Endometrial microvascular endothelial cells (primary cell): Measurements from ENCODE around the gene DLGAP4. TPM values are rescaled to one million over a fixed set of nuclear protein-coding genes. Genes with fewer than 3 reads are reported as not detected.

Experiments used
- in situ Hi-C: cut with HindIII; loops from 2 replicates; pipeline ENCODE4 v1.10.0; 2017; ENCODE audit warnings: low sequenced_read_pairs, low pct_unique_long_range_greater_than_20kb; ENCODE audit errors: inconsistent ontology term
- total RNA-seq: library from RNA; depleted of rRNA; stranded (reverse); fragments of >200 nt; gene quantifications from one replicate; pipeline ENCODE4 v1.2.3, GENCODE V29; 2015; ENCODE audit errors: inconsistent ontology term

The DLGAP4 gene
- total RNA-seq, 1 donor from 2014 or later = 26.4 TPM

DNA sequence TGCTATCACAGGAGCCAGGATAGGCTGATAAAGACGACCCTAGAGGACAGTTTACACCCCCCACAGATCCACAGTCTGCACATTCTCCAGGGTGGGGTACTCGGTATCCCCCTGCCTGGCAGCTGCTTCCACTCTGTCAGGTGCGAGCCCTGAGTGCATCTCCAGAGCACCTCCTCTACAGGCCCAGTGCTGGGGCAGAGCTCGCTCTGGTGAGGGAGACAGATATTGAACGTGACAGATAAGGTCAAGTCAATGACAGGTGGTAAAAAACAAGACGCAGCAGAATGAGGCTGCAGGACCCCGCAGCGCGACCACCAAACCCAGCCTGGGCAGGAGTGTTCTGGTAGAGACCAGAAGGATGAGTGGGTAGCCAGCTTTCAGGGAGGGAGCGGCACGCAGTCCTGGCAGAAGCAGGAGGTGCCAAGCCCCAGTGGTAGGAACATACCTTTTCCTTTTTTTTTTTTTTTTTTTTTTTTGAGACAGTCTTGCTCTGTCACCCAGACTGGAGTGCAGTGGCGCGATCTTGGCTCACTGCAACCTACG, 222.8 kb downstream of the DLGAP4 start:
- in situ Hi-C loops = no loop called here

DNA sequence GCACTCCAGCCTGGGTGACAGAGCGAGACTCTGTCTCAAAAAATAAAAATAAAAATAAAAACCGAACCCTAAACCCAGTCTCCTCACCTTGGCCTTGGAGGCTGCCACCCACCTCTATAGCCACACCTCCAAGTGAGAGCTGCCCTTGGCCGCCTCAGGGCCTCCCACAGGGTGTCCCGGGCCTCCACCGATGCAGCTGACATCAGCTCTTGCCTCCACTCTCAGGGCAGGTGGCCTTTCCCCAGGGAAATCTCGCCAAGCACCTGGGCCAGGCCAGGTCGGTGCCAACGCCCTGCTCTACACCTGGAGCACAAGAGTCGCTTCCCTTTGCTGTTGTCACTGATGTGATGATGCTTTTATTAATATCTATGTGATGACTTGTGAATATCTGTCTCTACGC, 226.2 kb downstream of the DLGAP4 start:
- in situ Hi-C loops = no loop called here

DNA sequence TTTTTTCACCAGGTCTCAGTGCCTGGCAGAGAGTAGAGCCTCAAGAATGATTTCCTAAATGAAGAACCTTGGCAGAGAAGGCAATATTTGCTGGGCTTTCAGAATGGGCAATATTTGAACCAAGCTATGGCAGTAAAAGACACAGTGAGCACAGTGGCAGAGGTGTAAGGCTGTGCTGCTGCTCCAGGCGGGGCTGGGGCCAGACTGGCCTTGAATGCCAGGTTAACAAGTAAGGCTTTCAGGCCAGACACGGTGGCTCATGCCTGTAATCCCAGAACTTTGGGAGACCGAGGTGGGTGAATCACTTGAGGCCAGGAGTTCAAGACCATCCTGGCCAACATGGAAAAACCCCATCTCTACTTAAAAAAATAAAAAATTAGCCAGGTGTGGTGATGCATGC, 226.7 kb downstream of the DLGAP4 start:
- in situ Hi-C loops = no loop called here

- in situ Hi-C loops = no loop called here
These were observed 232.0 kb downstream of the DLGAP4 start for GRCh38 chr20:36538026-36538722.

DNA sequence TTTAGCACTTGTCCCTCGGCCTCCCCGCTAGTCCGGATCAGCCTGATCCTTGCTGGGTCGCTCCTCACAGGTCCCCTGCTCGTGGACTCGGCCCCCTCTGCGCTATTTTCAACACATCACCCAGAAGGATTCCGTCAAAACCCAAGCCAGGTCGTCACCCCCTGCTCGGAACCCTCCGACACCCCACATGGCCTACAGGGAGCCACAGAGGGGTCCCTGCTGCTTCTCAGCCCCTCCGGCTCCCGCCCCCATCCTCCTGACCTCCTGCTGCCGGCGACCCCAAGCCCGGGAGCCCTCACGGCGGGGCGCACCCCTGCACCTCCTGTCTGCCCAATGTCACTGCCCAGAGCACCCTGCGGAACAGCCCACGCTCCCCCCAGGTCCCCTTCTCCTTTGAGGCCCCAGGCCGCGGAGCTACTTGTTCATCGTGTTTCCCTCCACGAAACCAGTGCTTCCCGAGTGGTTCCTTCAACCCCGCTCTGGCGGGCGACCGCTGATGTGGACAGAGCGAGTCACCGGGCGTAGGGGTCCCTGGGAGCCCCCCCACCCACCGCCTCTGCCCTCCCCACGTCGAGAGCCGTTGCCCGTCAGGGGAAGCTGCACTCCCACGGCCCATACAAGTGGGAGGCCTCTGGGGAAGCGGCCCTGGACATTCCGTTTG, 234.5 kb downstream of the DLGAP4 start:
- in situ Hi-C loops = no loop called here

DNA sequence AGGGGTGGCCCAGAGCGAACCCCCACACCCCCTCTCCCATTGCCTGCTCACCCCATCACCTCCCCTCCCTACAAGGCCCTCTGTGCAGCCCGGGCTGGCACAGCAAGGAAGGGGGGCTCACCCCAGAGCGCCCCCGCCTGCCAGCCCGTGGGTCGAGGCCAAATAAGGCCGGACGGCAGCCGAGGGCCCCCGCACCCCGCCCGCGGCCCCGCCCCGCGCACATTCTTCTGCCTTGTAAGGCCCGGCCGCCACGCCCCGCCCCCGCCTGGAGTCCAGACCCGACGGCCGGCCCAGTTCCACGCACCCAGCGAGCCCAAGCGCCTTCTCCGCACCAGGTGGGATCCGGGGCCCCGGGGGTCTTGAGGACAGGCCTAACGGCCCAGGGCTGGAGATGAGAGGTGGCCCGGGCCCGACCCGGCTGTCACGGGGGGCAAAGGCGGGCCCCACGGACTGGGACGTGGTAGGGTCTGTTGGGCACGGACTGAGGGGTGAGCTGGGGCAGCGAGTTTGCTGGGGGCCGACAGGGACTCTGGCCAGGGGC, 235.2 kb downstream of the DLGAP4 start, which contains the start of gene MYL9:
MYL9 (plus strand) TSS at position 293 of the 541 bp plus-strand sequence. CDS start 3,366 bp downstream, outside the sequence.
- in situ Hi-C loops = no loop called here

- in situ Hi-C loops = no loop called here
These were observed 235.8 kb downstream of the DLGAP4 start for GRCh38 chr20:36541768-36542488.

DNA sequence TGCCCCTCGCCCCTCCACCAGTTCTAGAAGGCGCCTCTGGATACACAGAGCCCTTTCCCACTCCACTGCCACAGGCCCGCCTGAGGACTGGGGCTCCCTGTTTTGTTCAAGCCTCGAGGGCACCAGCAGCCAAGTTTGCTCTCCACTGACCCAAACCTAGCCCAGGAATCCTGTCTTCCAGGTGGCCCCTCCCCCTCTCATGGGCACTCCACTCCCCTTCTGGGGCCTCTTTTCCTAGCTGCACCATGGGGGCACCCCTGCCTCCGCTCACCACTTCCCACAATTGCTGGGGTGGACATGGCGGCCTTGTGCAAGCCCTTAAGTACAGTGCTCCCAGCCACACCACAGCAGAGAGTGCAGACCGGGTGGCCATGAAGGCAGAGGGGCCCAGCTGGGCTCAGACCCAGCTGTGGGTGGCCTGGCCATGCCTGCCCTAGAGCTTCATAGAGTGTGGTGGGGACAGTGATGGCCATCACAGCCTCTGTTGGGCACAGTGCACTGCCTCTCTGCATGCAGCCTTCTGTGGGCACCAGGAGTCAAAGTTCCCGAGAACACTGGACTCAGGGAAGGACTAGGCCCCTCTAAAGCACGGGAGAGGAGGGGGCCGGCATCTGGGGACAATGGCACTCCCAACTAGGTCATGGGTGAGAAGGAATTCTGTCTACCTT, 236.5 kb downstream of the DLGAP4 start:
- in situ Hi-C loops = no loop called here

- in situ Hi-C loops = no loop called here
These were observed 237.3 kb downstream of the DLGAP4 start for GRCh38 chr20:36543184-36544133.

DNA sequence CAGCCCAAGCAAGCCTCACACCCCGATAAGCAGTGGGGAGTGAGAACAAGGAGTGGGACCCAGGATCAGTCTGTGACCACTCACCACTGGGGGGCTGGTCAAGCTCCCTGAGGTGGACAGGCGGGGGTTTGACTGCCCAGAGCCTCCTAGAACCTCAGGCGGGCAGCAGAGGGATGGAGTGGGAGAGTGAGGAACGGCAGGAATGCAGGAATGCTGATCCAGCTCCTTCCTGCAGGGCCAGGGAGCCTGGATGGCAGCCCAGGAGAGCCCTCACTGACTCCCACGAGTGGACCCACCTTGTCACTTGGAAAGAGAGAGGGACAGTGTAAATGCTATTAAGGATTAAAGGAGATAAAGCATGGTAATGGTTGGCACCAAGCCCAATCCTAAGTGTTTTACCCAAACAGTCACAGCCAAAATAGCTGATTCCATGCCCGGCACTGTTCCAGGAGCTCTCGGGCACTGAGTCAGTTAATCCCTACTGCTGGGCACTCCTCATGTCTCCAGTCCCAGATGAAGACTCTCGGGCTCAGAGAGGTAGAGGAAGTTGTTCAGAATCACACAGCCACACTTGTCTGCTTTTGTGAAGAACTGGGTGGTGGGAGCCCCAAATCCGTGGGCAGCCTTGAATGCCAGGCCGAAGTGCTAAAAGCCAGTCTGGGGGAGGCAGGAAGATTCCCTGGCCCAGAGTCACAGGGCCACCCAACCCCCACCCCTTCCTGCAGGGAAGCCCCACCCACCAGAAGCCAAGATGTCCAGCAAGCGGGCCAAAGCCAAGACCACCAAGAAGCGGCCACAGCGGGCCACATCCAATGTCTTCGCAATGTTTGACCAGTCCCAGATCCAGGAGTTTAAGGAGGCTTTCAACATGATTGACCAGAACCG, 238.2 kb downstream of the DLGAP4 start:
- in situ Hi-C loops = no loop called here

- in situ Hi-C loops = no loop called here
These were observed 240.1 kb downstream of the DLGAP4 start for GRCh38 chr20:36546111-36546736.

DNA sequence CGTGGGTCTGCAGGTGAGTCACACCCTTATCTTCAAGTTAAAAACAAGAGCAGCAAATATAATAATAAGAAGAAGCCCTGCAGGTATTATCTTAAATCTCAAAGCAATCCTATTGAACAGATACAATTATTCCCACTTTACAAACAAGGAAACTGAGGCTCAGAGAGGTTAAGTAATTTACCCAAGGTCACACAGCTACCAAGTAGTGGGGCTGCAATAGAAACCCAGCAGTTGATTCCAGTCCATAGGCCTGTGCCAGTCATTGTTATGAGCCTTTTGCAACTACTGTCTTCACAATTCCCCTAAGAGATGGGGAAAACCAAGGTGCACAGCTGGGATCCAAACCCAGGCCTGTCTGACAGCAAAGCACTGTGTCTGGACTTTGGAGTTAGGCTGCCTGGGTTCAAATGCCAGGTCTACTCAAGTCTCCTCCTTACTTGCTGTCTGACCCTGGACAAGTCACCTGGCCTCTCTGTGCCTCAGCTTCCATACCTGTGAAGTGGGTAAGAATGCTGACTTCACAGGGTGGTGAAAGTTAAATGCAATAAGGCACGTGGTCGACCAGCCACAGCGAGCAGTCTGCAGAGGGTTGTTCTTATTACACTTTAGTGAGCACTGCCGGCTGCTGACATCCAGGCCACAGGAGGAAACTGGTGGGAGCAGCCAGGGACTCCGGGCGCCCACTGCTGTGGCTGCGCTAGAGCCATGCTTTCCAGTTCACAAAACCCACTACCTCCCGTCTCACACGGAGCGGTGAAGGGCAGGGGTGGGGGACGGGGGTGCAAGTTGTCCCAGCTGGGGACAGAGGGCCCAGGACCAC, 241.3 kb downstream of the DLGAP4 start:
- in situ Hi-C loops = no loop called here

DNA sequence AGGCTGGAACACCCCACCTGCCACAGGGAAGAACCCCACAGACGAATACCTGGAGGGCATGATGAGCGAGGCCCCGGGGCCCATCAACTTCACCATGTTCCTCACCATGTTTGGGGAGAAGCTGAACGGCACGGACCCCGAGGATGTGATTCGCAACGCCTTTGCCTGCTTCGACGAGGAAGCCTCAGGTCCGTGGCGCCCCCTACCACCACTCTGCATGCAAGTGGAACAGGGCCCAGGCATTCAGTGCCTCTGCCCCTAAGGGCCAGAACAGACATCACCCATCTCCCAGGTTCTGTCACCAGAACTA, 241.8 kb downstream of the DLGAP4 start:
- in situ Hi-C loops = no loop called here

GRCh38 chr20:36548704-36549627, 242.8 kb downstream of the DLGAP4 start:
- in situ Hi-C loops = no loop called here

GRCh38 chr20:36549628-36549941, 243.4 kb downstream of the DLGAP4 start:
- in situ Hi-C loops = no loop called here
